NB4 (cell line): ENCODE results near the gene ASB2.

Experiments used
- CTCF ChIP-seq: IDR thresholded peaks from one replicate; pipeline ENCODE4 v1.5.1; 2012; ENCODE audit warnings: low read depth, low read length
- POLR2A ChIP-seq: IDR thresholded peaks from 2 replicates; pipeline ENCODE4 v1.6.1; 2011; ENCODE audit warnings: mild to moderate bottlenecking; ENCODE audit not compliant: insufficient read length; ENCODE audit errors: extremely low read depth

- no peak for TF ChIP-seq CTCF
- no peak for TF ChIP-seq POLR2A
Observed at GRCh38 chr14:93943930-93944329, 32.4 kb downstream of the ASB2 start.
